ENCODE measurements around the gene CRYBG1. TPM values are rescaled to one million over a fixed set of nuclear protein-coding genes. Genes with fewer than 3 reads are reported as not detected.

The CRYBG1 gene
- total and polyA plus RNA-seq, 2 donors (not counting 1 experiment from before 2014, with no cell fraction given): 9.6 to 47.0 TPM

DNA sequence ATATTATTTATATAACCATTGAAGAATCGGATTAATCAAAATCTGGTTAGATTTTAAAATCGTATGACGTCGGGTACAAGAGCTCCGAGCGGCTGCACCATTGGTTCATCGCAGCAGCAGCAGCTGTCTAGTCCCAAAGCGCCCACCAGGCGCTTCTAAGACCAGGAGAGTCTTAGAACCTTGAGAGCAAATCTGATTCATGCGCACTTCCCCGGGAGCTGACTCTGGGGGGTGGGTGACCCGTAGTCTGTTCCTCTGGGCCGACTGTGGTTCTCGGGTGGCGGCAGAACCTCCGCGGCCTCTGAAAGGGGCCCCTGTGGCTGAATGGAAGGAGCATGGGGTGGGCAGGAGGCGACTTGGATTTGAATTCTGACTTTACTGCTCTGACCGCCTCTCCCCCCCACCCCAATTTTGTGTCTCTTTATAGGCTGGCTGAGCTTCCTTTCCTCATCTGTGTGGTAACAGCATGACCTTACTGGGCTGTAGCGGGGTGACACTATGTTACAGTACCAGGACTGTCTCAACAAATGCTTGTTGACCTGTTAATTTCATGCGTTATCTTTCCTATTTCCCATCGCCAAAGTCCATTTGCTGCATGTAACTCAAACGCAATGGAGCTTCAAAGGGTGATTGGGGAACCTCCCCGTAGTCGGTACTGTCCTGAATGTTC, 149.0 kb downstream of the CRYBG1 start:
- no peaks in the 10 kb centered on the region for H3K9me3 Mint-ChIP-seq (ENCODE audit: insufficient read depth)
- H3K27me3 ChIP-seq (replicated peaks in 1 of 4; ENCODE audit: control extremely low read depth in 1 of 4, control insufficient read depth in 3 of 4, insufficient read depth in 4 of 4, low read length in 3 of 4): no peaks in the 10 kb centered on the region
- peak overlapping the region in 1 of 2 donors; percentile 4 for H3K27ac ChIP-seq (ENCODE audit: low read length in 2 of 2)
- H3K4me1 Mint-ChIP-seq: peaks cover 37% of the 10 kb centered on the region
- peak overlapping the region; percentile 98 for H3K4me3 Mint-ChIP-seq
- H2AFZ ChIP-seq (ENCODE audit: insufficient read depth, low read depth, low read length, poor library complexity, severe bottlenecking): peak overlapping the region; percentile 96
- DNase-seq (peak; percentile 74), ATAC-seq (ENCODE audit: low read depth) (peak; percentile 14)
- H4K20me1 ChIP-seq (ENCODE audit: control insufficient read depth, insufficient read depth, low read length, poor library complexity, severe bottlenecking): no peaks in the 10 kb centered on the region
- H3K36me3 ChIP-seq (replicated peaks in 1 of 2; ENCODE audit: control extremely low read depth in 1 of 2, control insufficient read depth in 1 of 2, extremely low read depth in 1 of 2, insufficient read depth in 2 of 2, low read length in 1 of 2): no peaks in the 10 kb centered on the region
- H3K27ac Mint-ChIP-seq: peak overlapping the region; percentile 86
- no peaks in the 10 kb centered on the region for H3K27me3 Mint-ChIP-seq
- H3K9ac ChIP-seq (ENCODE audit: low read length): peak overlapping the region; percentile 92
- POLR2A ChIA-PET: interaction anchor here (0.9 to 2.1 kb wide), 5 partner anchors 10 to 57 kb away, joined by 3 to 11 read pairs (median 5); no protein-coding TSS in a partner anchor
- H3K4me1 ChIP-seq (ENCODE audit: control insufficient read depth in 2 of 2, insufficient read depth in 2 of 2, low read length in 2 of 2): peaks cover 27 to 28% of the 10 kb centered on the region in 2 donors
- CTCF ChIA-PET: interaction anchor here (0.7 to 7.0 kb wide), 18 partner anchors 11 to 1082 kb away, joined by 3 to 156 read pairs (median 5); no protein-coding TSS in a partner anchor
- peak overlapping the region; percentile 96 for H3K4me2 ChIP-seq (replicated peaks; ENCODE audit: low read depth, low read length, poor library complexity, severe bottlenecking)
- peak overlapping the region; percentile 84 to 96 (median 91) for H3K4me3 ChIP-seq (ENCODE audit: control extremely low read depth in 1 of 5, extremely low read depth in 1 of 5, insufficient read depth in 1 of 5, low read depth in 2 of 5, low read length in 4 of 5)
- TF ChIP-seq EZH2 (IDR thresholded peaks at IDR 0.05; ENCODE audit: borderline replicate concordance, insufficient read depth, low read depth, low read length, poor library complexity, severe bottlenecking) (no peak), CTCF (IDR thresholded peaks at IDR 0.05) (peak; percentile 59)
- H3K9me3 ChIP-seq (ENCODE audit: control extremely low read depth in 1 of 3, control insufficient read depth in 2 of 3, insufficient read depth in 1 of 3, low read length in 2 of 3): no peaks in the 10 kb centered on the region
- peaks cover 39% of the 10 kb centered on the region for H3K79me2 ChIP-seq (ENCODE audit: control insufficient read depth, insufficient read depth, low read length)
- intact Hi-C loops (cut with micrococcal nuclease): loop anchor here (2.0 to 5.0 kb wide), 2 partner anchors 118 to 185 kb away; partner anchors contain the start of genes ATG5, QRSL1 and RTN4IP1
- 17% methylated on average over 18 of the region's 25 CpGs for WGBS (ENCODE audit: insufficient coverage)

Measured in B cell (primary cell).